GM12878 (cell line): Measurements from ENCODE around the gene PCSK5. TPM values are rescaled to one million over a fixed set of nuclear protein-coding genes. Genes with fewer than 3 reads are reported as not detected.

ENCODE experiments used
- ATAC-seq: fragments of 200-7000 bp; cut with Tn5 transposase; 3 replicates; pipeline ENCODE4 v1.9.1; 2020; ENCODE audit warnings: mild to moderate bottlenecking, moderate library complexity
- BruUV-seq: library from RNA; stranded (reverse); fragments of 400-500 nt; replicated peaks from 2 replicates; lab custom pipeline; 2021; lab: Mats Ljungman, UMichigan
- CTCF ChIA-PET: fragments of 300-600 bp; sonication (Branson Sonifier 250); formaldehyde crosslinking; extraction: SDS; loops from one replicate; lab custom pipeline; 2021; ENCODE audit warnings: inconsistent platforms; lab: Yijun Ruan, JAX
- POLR2A ChIA-PET: fragments of 350-600 bp; formaldehyde crosslinking; extraction: SDS; loops from one replicate; lab custom pipeline; 2021; ENCODE audit warnings: inconsistent platforms; lab: Charles Lee
- RAD21 ChIA-PET: fragments of 300-600 bp; sonication (Branson Sonifier 250); formaldehyde crosslinking; loops from one replicate; lab custom pipeline; 2023; ENCODE audit warnings: antibody characterized with exemption; ENCODE audit not compliant: unreplicated experiment; lab: Charles Lee
- SMC1A ChIA-PET: fragments of 300-600 bp; sonication (Branson Sonifier 250); formaldehyde crosslinking; loops from one replicate; lab custom pipeline; 2023; ENCODE audit not compliant: unreplicated experiment, uncharacterized antibody; lab: Charles Lee
- DNase-seq: peaks from one replicate; pipeline ENCODE4 v3.0.0-alpha.2; 2011; ENCODE audit warnings: low read depth, low spot score
- FAIRE-seq: peaks from 3 replicates; lab custom pipeline; 2011; peaks lifted over from hg19 to GRCh38; lab: Jason Lieb, UNC
- H2AFZ ChIP-seq: 2 replicates; pipeline ENCODE4 v1.6.0; 2011; ENCODE audit warnings: low read depth, low read length, control low read depth; ENCODE audit not compliant: control insufficient read depth
- H3K27ac ChIP-seq: 2 replicates; pipeline ENCODE4 v1.5.1; 2011; ENCODE audit warnings: control low read depth; ENCODE audit not compliant: control insufficient read depth, insufficient read depth
- H3K27me3 ChIP-seq, 2 experiments: replicated peaks in 1 of 2; 2 replicates each; pipeline versions ENCODE4 v1.6.0 to v1.6.1; 2011; ENCODE audit warnings: low read length in 1 of 2; ENCODE audit not compliant: control insufficient read depth in 2 of 2, insufficient read depth in 2 of 2
- H3K36me3 ChIP-seq, 2 experiments: 2 replicates each; pipeline ENCODE4 v1.5.1; 2011; ENCODE audit warnings: low read length in 1 of 2; ENCODE audit not compliant: control insufficient read depth in 2 of 2, insufficient read depth in 2 of 2
- H3K4me1 ChIP-seq: 2 replicates; pipeline ENCODE4 v1.6.1; 2011; ENCODE audit warnings: mild to moderate bottlenecking, low read length, moderate library complexity, mixed read lengths; ENCODE audit not compliant: control insufficient read depth, insufficient read depth
- H3K4me2 ChIP-seq: 2 replicates; pipeline ENCODE4 v1.6.0; 2011; ENCODE audit warnings: control low read depth; ENCODE audit not compliant: control insufficient read depth, insufficient read depth
- H3K4me3 ChIP-seq: fragments of 200-600 bp; sonication (generic); 2 replicates; pipeline ENCODE4 v1.5.1; 2016
- H3K79me2 ChIP-seq: 2 replicates; pipeline ENCODE4 v1.6.0; 2011; ENCODE audit warnings: low read length; ENCODE audit not compliant: control insufficient read depth, insufficient read depth
- H3K9ac ChIP-seq: 2 replicates; pipeline ENCODE4 v1.8.0; 2011; ENCODE audit warnings: low read length, control low read depth, mixed read lengths; ENCODE audit not compliant: control insufficient read depth, insufficient read depth
- H3K9me3 ChIP-seq: replicated peaks from 3 replicates; pipeline ENCODE4 v1.5.1; 2011; ENCODE audit warnings: mild to moderate bottlenecking, low read length; ENCODE audit not compliant: control insufficient read depth, insufficient read depth
- H4K20me1 ChIP-seq: 2 replicates; pipeline ENCODE4 v1.6.0; 2011; ENCODE audit not compliant: control insufficient read depth, insufficient read depth
- ATF7 ChIP-seq: fragments of 450-650 bp; IDR thresholded peaks from 2 replicates; pipeline ENCODE4 v1.6.1; 2016; ENCODE audit warnings: low read depth, mild to moderate bottlenecking
- BCL3 ChIP-seq: IDR thresholded peaks from 2 replicates; pipeline ENCODE4 v1.6.1; 2011; ENCODE audit warnings: borderline replicate concordance, low read depth, mild to moderate bottlenecking, moderate library complexity, low read length; ENCODE audit not compliant: insufficient read depth, poor library complexity, severe bottlenecking
- ELK1 ChIP-seq: IDR thresholded peaks from 2 replicates; pipeline ENCODE4 v1.6.1; 2012; ENCODE audit warnings: low read depth, low read length, improper control_type of control experiment
- MTA2 ChIP-seq: fragments of 450-650 bp; IDR thresholded peaks from 2 replicates; pipeline ENCODE4 v1.6.1; 2016; ENCODE audit warnings: low read depth, mild to moderate bottlenecking, moderate library complexity
- MTA3 ChIP-seq: IDR thresholded peaks from 2 replicates; pipeline ENCODE4 v1.6.1; 2012; ENCODE audit warnings: low read length, inconsistent platforms, borderline replicate concordance
- NFIC ChIP-seq: IDR thresholded peaks from 2 replicates; pipeline ENCODE4 v1.6.1; 2012; ENCODE audit warnings: low read depth, mild to moderate bottlenecking, inconsistent platforms, low read length, moderate library complexity
- NFYB ChIP-seq: IDR thresholded peaks from 2 replicates; pipeline ENCODE4 v1.6.1; 2011; ENCODE audit warnings: low read depth, mild to moderate bottlenecking, low read length, improper control_type of control experiment, moderate library complexity; ENCODE audit not compliant: insufficient read depth
- NR2F1 ChIP-seq: fragments of 450-650 bp; conservative IDR thresholded peaks from 2 replicates; pipeline ENCODE4 v1.6.1; 2017; ENCODE audit warnings: mild to moderate bottlenecking
- TARDBP ChIP-seq: IDR thresholded peaks from 2 replicates; pipeline ENCODE4 v1.6.1; 2016; ENCODE audit warnings: borderline replicate concordance
- ZNF384 ChIP-seq: IDR thresholded peaks from 2 replicates; pipeline ENCODE4 v1.6.1; 2012; ENCODE audit warnings: low read depth, mild to moderate bottlenecking, low read length, improper control_type of control experiment, borderline replicate concordance
- WGBS: methylation state at CpG from one replicate; pipeline ENCODE4 v1.1.6; 2016; ENCODE audit warnings: low lambda C conversion rate; ENCODE audit not compliant: insufficient replicate concordance, insufficient coverage; ENCODE audit errors: missing lambda C conversion rate; 5-methylcytosine and 5-hydroxymethylcytosine counted together
- in situ Hi-C: fragments of 300-500 bp; cut with MboI; formaldehyde crosslinking; loops from 9 replicates; pipeline ENCODE4 v1.14.3; 2018; ENCODE audit warnings: mixed read lengths
- intact Hi-C: fragments of 100-400 bp; cut with micrococcal nuclease; formaldehyde crosslinking; loops from one replicate; pipeline ENCODE4 v1.14.2; 2022; ENCODE audit not compliant: unreplicated experiment
- polyA plus RNA-seq, 11 experiments: library from polyadenylated mRNA; depleted of rRNA in 4 of 11; unstranded in 6 of 11; stranded (reverse) in 5 of 11; fragments of >200 nt; fragmentation: Nextera tagmentation in 4 of 11; fragmentation: Illumina TruSeq in 1 of 11; extraction: Ambion mirVana in 4 of 11; extraction: Trizol in 1 of 11; gene quantifications; 1 replicate in 1 of 11; 2 replicates in 10 of 11; pipeline versions ENCODE4 v1.2.1 to v1.2.3, GENCODE V29; 2011 to 2016; ENCODE audit warnings: inconsistent platforms in 2 of 11, missing spikeins in 2 of 11, low read depth in 1 of 11
- total RNA-seq, 4 experiments: library from RNA; depleted of rRNA in 3 of 4; stranded (reverse); fragments of >200 nt in 3 of 4; fragmentation: Illumina TruSeq in 1 of 4; extraction: Trizol in 1 of 4; gene quantifications; 2 replicates each; pipeline versions ENCODE4 v1.2.1 to v1.2.3, GENCODE V29; 2013 to 2021

The PCSK5 gene
- total and polyA plus RNA-seq, 10 of the 15 experiments (the other 5 are each of a cell fraction or from before 2014, with no cell fraction given): 0.01 to 0.13 (median 0.04) TPM; not detected in 3

GRCh38 chr9:75974016-75974766 is 83.7 kb downstream of the PCSK5 start:
- H3K4me1 ChIP-seq: no peaks in the 10 kb centered on the region
- ATAC-seq (no peak), DNase-seq (no peak)
- POLR2A ChIA-PET: interaction anchor here (0.5 kb wide), 1 partner anchor 24 kb away, joined by 3 read pairs; no protein-coding TSS in a partner anchor
- SMC1A ChIA-PET: no interaction called here
- intact Hi-C loops: no loop called here
- BruUV-seq: no TSS peak
- H3K4me2 ChIP-seq: no peak overlapping the region
- WGBS: 40% methylated on average over 16 of the region's 16 CpGs
- no peaks in the 10 kb centered on the region for H3K9me3 ChIP-seq
- no peak overlapping the region for H3K27ac ChIP-seq
- H2AFZ ChIP-seq: no peak overlapping the region
- TF ChIP-seq ATF7 (no peak), ZNF384 (no peak), BCL3 (no peak), MTA2 (no peak), NR2F1 (no peak), TARDBP (no peak), NFIC (no peak), MTA3 (no peak), ELK1 (no peak), NFYB (no peak)
- TF ChIP-seq, all 136 proteins: peak for 0
- in situ Hi-C loops: no loop called here
- ChIA-PET RAD21 (no interaction called here), CTCF (interaction anchor here (0.8 kb wide), 1 partner anchor 684 kb away, joined by 4 read pairs; no protein-coding TSS in a partner anchor)
- Histone ChIP-seq H3K9ac (no peak overlapping the region), H3K4me3 (no peak overlapping the region), H3K79me2 (no peaks in the 10 kb centered on the region), H4K20me1 (no peaks in the 10 kb centered on the region), H3K36me3 (no peaks in the 10 kb centered on the region), H3K27me3 (no peaks in the 10 kb centered on the region)
- no peak for FAIRE-seq
